Esophagus squamous epithelium (tissue), 5 donors: ENCODE results near the gene FAM118B. TPM values are rescaled to one million over a fixed set of nuclear protein-coding genes. Genes with fewer than 3 reads are reported as not detected.

ENCODE experiments used
- DNase-seq: peaks from one replicate; lab custom pipeline; 2025; lab: John Stamatoyannopoulos, UW
- H3K27ac ChIP-seq, 4 donors: fragments of 200-600 bp; sonication (generic); one replicate each; pipeline ENCODE4 v1.5.1; 2016 to 2019; ENCODE audit warnings: mild to moderate bottlenecking in 1 of 4
- H3K27me3 ChIP-seq, 4 donors: fragments of 200-600 bp; sonication (generic); 1 replicate in 3 of 4; 2 replicates in 1 of 4; pipeline versions ENCODE4 v1.5.1 to v1.6.0; 2017 to 2021; ENCODE audit warnings: antibody characterized with exemption in 1 of 4
- H3K36me3 ChIP-seq, 3 donors: fragments of 200-600 bp; sonication (generic); one replicate each; pipeline ENCODE4 v1.5.1; 2016 to 2019
- H3K4me1 ChIP-seq, 3 donors: fragments of 200-600 bp; sonication (generic); one replicate each; pipeline ENCODE4 v1.5.1; 2017 to 2019
- H3K4me3 ChIP-seq, 4 donors: fragments of 200-600 bp; sonication (generic); 1 replicate in 3 of 4; 2 replicates in 1 of 4; pipeline ENCODE4 v1.5.1; 2016 to 2019; ENCODE audit warnings: mild to moderate bottlenecking in 2 of 4, moderate library complexity in 1 of 4
- H3K9me3 ChIP-seq, 3 donors: fragments of 200-600 bp; sonication (generic); one replicate each; pipeline ENCODE4 v1.5.1; 2016 to 2019
- POLR2A ChIP-seq, 4 donors: fragments of 450-650 bp; IDR thresholded peaks; one replicate each; pipeline ENCODE4 v1.6.1; 2017; ENCODE audit warnings: antibody characterized with exemption in 4 of 4, mild to moderate bottlenecking in 4 of 4, moderate library complexity in 3 of 4
- WGBS, 2 donors: methylation state at CpG; one replicate each; pipeline ENCODE4 v1.1.5; 2018; 5-methylcytosine and 5-hydroxymethylcytosine counted together
- intact Hi-C: fragments of 100-400 bp; cut with DNase I; formaldehyde crosslinking; loops from one replicate; pipeline ENCODE4 v1.15.0; 2022
- total RNA-seq, 4 donors: library from RNA; depleted of rRNA; stranded (reverse); fragments of >200 nt; gene quantifications; one replicate each; pipeline ENCODE4 v1.1.0, GENCODE V29; 2016
- TF ChIP-seq, protein P1 (sequence below), 6 experiments: fragments of 450-650 bp in 4 of 6; fragments of 200-600 bp in 2 of 6; sonication (generic) in 2 of 6; IDR thresholded peaks; one replicate each; pipeline ENCODE4 v1.5.1; 2016 to 2019; ENCODE audit warnings: antibody characterized with exemption in 6 of 6, mild to moderate bottlenecking in 4 of 6, moderate library complexity in 4 of 6
- donor health status: DM: yes; HTN: yes; CAD: no.

The FAM118B gene
- total RNA-seq, 4 donors from 2014 or later = 6.5 to 18.5 (median 13.6) TPM

DNA sequence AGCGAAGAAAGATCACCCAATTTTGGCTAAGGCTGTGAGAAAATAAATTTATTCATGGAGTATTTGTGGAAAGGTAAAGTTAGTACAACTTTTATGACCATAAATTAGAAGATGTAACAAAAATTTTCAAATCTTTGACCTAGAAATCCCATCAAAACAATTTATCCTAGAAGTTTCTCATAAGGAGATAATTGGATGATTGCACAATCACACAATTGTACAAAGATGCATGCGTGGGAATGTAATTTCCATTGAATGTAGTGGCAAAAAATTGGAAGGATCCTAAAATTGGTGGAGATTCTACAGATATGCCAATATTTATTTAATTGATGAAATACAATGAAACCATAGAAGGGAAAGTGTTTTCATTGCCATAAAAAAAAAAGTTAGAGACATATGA, 45.6 kb downstream of the FAM118B start:
- no peaks in the 10 kb centered on the region for H3K27me3 ChIP-seq
- H3K9me3 ChIP-seq = no peaks in the 10 kb centered on the region
- intact Hi-C loops = no loop called here
- WGBS, 2 donors = 80% methylated on average over 2 of the region's 2 CpGs
- no peak for TF ChIP-seq POLR2A (IDR thresholded peaks at IDR 0.05)
- TF ChIP-seq, protein P1, sequence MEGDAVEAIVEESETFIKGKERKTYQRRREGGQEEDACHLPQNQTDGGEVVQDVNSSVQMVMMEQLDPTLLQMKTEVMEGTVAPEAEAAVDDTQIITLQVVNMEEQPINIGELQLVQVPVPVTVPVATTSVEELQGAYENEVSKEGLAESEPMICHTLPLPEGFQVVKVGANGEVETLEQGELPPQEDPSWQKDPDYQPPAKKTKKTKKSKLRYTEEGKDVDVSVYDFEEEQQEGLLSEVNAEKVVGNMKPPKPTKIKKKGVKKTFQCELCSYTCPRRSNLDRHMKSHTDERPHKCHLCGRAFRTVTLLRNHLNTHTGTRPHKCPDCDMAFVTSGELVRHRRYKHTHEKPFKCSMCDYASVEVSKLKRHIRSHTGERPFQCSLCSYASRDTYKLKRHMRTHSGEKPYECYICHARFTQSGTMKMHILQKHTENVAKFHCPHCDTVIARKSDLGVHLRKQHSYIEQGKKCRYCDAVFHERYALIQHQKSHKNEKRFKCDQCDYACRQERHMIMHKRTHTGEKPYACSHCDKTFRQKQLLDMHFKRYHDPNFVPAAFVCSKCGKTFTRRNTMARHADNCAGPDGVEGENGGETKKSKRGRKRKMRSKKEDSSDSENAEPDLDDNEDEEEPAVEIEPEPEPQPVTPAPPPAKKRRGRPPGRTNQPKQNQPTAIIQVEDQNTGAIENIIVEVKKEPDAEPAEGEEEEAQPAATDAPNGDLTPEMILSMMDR (IDR thresholded peaks at IDR 0.05) = no peak
- peaks cover 0 to 3% (median 0%) of the 10 kb centered on the region in 3 donors for H3K4me1 ChIP-seq
- H3K4me3 ChIP-seq = no peak overlapping the region
- no peak overlapping the region for H3K27ac ChIP-seq
- DNase-seq = no peak
- peaks cover 0 to 68% (median 0%) of the 10 kb centered on the region in 3 donors for H3K36me3 ChIP-seq

DNA sequence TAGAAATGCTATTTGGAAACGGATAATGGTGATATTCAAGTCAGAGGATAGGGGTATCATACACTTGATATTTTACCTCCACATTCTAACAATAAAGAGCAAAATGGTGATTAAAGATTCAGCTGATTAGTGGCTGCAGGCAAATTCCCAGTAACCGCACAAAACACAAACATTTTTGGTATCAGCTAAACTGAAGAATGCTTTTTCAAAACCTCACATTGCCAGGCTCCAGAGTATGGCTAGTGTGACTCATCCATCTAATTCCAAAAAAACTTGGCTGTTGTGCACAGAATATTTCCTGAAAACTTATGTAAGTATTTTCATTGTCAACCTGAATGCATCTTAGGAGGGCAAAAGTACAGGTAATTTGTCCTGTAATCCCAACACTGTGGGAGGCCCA, 46.2 kb downstream of the FAM118B start:
- no peaks in the 10 kb centered on the region for H3K27me3 ChIP-seq
- no peak overlapping the region for H3K27ac ChIP-seq
- H3K4me3 ChIP-seq = no peak overlapping the region
- H3K9me3 ChIP-seq = no peaks in the 10 kb centered on the region
- 49 to 78% methylated on average over 2 of the region's 2 CpGs for WGBS, 2 donors
- H3K4me1 ChIP-seq = peaks cover 0 to 3% (median 0%) of the 10 kb centered on the region in 3 donors
- no peak for DNase-seq
- TF ChIP-seq POLR2A (IDR thresholded peaks at IDR 0.05) = no peak
- TF ChIP-seq, protein P1 (IDR thresholded peaks at IDR 0.05) = no peak
- peaks cover under 1 to 68% (median under 1%) of the 10 kb centered on the region in 3 donors for H3K36me3 ChIP-seq
- intact Hi-C loops = no loop called here

DNA sequence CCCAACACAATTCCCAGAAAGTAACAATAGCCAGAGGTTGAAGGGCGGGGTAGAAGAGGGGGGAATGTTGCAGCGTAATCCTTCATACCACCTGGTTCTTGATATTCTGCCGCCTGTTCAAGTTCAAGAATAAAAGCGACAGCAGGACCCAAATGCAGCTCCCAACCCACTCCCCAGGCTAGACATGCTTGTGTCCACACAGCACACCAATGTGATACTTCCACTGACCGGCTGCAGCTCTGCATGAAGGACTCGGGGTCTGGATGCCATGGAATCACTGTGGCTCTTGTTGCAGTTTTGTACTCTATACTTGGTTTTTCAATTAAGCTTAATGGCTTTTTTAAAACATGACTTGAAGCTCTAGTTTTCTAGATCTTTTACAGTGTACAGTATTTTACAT, 50.6 kb downstream of the FAM118B start:
- no peak for DNase-seq
- intact Hi-C loops = loop anchor here (5.0 kb wide), 1 partner anchor 50 kb away; the partner anchor contains the start of genes FAM118B and RPUSD4
- H3K36me3 ChIP-seq = peaks cover 28 to 77% (median 38%) of the 10 kb centered on the region in 3 donors

DNA sequence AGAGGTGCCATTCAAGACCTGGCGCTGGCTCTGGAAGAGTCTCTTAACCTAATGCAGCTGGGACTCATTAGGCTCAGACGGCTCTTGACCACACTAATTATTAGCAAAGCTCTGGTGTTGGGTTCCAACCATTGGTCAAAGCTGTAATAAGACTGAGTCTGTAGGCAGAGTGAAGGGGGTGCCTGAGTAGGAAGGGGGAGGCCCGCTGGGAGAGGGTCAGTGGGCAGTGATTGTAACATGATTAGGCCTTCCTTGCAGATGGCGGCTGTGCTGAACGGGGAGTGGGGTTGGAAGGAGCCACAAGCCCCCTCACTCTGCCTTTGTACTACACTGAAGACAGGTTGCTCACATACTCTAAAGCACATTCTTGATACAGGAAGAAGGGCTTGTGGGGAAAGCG, 51.9 kb downstream of the FAM118B start:
- H3K27ac ChIP-seq = no peak overlapping the region
- H3K27me3 ChIP-seq = no peaks in the 10 kb centered on the region
- peaks cover 8 to 17% (median 11%) of the 10 kb centered on the region in 3 donors for H3K4me1 ChIP-seq
- no peak for DNase-seq
- no peak for TF ChIP-seq POLR2A (IDR thresholded peaks at IDR 0.05)
- TF ChIP-seq, protein P1 (IDR thresholded peaks at IDR 0.05) = no peak
- H3K4me3 ChIP-seq = no peak overlapping the region
- intact Hi-C loops = loop anchor here (5.0 kb wide), 1 partner anchor 51 kb away; the partner anchor contains the start of genes FAM118B and RPUSD4
- no peaks in the 10 kb centered on the region for H3K9me3 ChIP-seq
- H3K36me3 ChIP-seq = peaks cover 28 to 67% (median 38%) of the 10 kb centered on the region in 3 donors
- 87 to 90% methylated on average over 4 of the region's 6 CpGs for WGBS, 2 donors

More for the DNA sequence above, 50.6 kb downstream of the FAM118B start:
- 86 to 97% methylated on average over 6 of the region's 6 CpGs for WGBS, 2 donors
- H3K27ac ChIP-seq = no peak overlapping the region
- H3K4me1 ChIP-seq = peaks cover 0 to 10% (median 2%) of the 10 kb centered on the region in 3 donors
- no peaks in the 10 kb centered on the region for H3K27me3 ChIP-seq
- H3K4me3 ChIP-seq = no peak overlapping the region
- TF ChIP-seq POLR2A (IDR thresholded peaks at IDR 0.05) = no peak
- TF ChIP-seq, protein P1 (IDR thresholded peaks at IDR 0.05) = no peak
- H3K9me3 ChIP-seq = no peaks in the 10 kb centered on the region

DNA sequence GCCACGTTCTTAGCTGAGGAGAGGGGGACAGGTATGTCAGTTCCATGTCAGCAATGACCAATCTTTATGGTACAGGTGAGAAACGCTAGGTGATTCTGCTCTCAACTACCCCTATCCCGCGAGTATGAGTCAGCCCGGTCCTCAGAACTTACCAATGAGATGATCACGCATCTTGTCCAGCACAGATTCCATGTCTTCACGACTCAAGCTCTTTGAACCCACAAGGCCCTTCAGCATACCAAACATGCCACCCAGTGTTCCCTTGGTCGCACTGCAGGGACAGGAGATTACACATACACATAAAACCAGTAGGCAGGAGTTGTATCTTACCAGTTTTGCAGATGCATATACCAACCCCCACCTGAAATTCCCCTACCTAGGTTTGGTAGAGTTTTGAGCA, 54.2 kb downstream of the FAM118B start:
- intact Hi-C loops = no loop called here
- Histone ChIP-seq H3K4me3 (no peak overlapping the region), H3K36me3 (peaks cover 28 to 65% (median 38%) of the 10 kb centered on the region in 3 donors), H3K9me3 (no peaks in the 10 kb centered on the region), H3K27ac (no peak overlapping the region), H3K27me3 (no peaks in the 10 kb centered on the region), H3K4me1 (peaks cover 8 to 28% (median 16%) of the 10 kb centered on the region in 3 donors)
- DNase-seq = no peak
- TF ChIP-seq, protein P1 (IDR thresholded peaks at IDR 0.05) = no peak
- TF ChIP-seq POLR2A (IDR thresholded peaks at IDR 0.05) = no peak
- 76 to 92% methylated on average over 4 to 7 of the region's 8 CpGs for whole genome bisulfite sequencing, 2 donors
